ENCODE data around the gene NHLRC3.
A peak's percentile ranks its signal among the peaks of the same experiment; 100 is the strongest.

Gene NHLRC3

GRCh38 chr13:39035799-39036198, 2.5 kb upstream of the NHLRC3 start:
- Histone ChIP-seq H3K4me1 (ENCODE audit: control insufficient read depth in 1 of 2, insufficient read depth in 1 of 2, low read depth in 1 of 2, low read length in 1 of 2) (peaks cover 55 to 62% of the 10 kb centered on the region in 2 experiments), H3K9me3 (no peaks in the 10 kb centered on the region), H3K4me3 (ENCODE audit: low read depth in 1 of 2, low read length in 1 of 2) (peak overlapping the region in 1 of 2 experiments; percentile 80), H3K27me3 (no peaks in the 10 kb centered on the region), H3K36me3 (peaks cover 2% of the 10 kb centered on the region), H3K27ac (no peak overlapping the region)
- TF ChIP-seq CTCF (IDR thresholded peaks at IDR 0.05): no peak

DNA sequence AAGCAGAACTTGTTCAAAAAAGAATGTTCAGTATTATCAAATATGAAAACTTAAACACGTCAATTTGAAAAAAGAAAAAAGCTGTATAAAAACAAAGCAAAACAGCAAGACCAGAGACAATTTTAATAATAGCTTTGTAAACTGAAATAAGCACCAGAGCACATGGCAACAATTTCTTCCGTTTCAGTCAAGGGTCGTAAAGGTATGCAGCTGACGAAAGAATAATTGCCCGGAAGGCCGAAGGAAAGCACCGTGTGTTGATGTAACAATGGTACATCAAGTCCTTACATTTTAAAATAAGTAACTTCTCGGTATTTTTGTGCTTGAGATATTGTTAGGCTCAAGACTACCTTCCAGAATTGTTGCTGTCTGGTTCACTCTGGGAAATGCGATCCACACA, 2.0 kb upstream of the NHLRC3 start:
- Histone ChIP-seq H3K27me3 (no peaks in the 10 kb centered on the region), H3K9me3 (no peaks in the 10 kb centered on the region), H3K36me3 (no peaks in the 10 kb centered on the region), H3K27ac (peak overlapping the region; percentile 15), H3K4me3 (ENCODE audit: low read depth in 1 of 2, low read length in 1 of 2) (peak overlapping the region; percentile 80 to 92), H3K4me1 (ENCODE audit: control insufficient read depth in 1 of 2, insufficient read depth in 1 of 2, low read depth in 1 of 2, low read length in 1 of 2) (peaks cover 59 to 64% of the 10 kb centered on the region in 2 experiments)
- TF ChIP-seq CTCF (IDR thresholded peaks at IDR 0.05): no peak

- H3K9me3 ChIP-seq: no peaks in the 10 kb centered on the region
- TF ChIP-seq CTCF (IDR thresholded peaks at IDR 0.05): no peak
- H3K4me3 ChIP-seq (ENCODE audit: low read depth in 1 of 2, low read length in 1 of 2): peak overlapping the region; percentile 80 to 92
- no peaks in the 10 kb centered on the region for H3K27me3 ChIP-seq
- H3K36me3 ChIP-seq: no peaks in the 10 kb centered on the region
- H3K4me1 ChIP-seq (ENCODE audit: control insufficient read depth in 1 of 2, insufficient read depth in 1 of 2, low read depth in 1 of 2, low read length in 1 of 2): peaks cover 60 to 64% of the 10 kb centered on the region in 2 experiments
- peak overlapping the region; percentile 88 for H3K27ac ChIP-seq
Observed at GRCh38 chr13:39037410-39037879, 811 bp upstream of the NHLRC3 start.

DNA sequence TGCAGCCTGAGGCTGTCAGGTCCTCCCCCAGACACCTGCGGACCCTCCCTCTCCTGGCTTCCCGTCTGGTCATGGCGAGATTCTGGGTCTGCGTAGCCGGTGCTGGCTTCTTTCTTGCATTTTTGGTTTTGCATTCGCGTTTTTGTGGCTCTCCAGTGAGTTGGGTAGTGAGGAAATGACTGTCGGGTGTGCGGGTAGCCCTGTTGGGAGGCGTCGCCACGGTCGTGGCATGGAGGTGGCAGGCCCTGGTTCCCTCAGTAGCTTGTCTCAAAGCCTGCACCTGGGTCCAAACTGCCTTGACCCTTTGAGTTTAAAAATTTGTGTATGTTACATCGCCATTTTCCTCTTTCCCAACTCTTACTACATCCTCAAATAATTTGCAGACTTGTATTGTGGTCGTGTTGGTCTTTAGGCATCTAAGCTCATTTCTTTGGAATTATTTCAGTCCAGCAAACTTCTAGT, 344 bp downstream of the NHLRC3 start:
- no peak for TF ChIP-seq CTCF (IDR thresholded peaks at IDR 0.05)
- peak overlapping the region; percentile 80 to 92 for H3K4me3 ChIP-seq (ENCODE audit: low read depth in 1 of 2, low read length in 1 of 2)
- H3K27ac ChIP-seq: peak overlapping the region; percentile 88
- H3K36me3 ChIP-seq: no peaks in the 10 kb centered on the region
- no peaks in the 10 kb centered on the region for H3K9me3 ChIP-seq
- H3K4me1 ChIP-seq (ENCODE audit: control insufficient read depth in 1 of 2, insufficient read depth in 1 of 2, low read depth in 1 of 2, low read length in 1 of 2): peaks cover 60 to 64% of the 10 kb centered on the region in 2 experiments
- H3K27me3 ChIP-seq: no peaks in the 10 kb centered on the region

GRCh38 chr13:39039041-39039440, 785 bp downstream of the NHLRC3 start:
- Histone ChIP-seq H3K9me3 (no peaks in the 10 kb centered on the region), H3K27ac (peak overlapping the region; percentile 88), H3K36me3 (no peaks in the 10 kb centered on the region), H3K4me1 (ENCODE audit: control insufficient read depth in 1 of 2, insufficient read depth in 1 of 2, low read depth in 1 of 2, low read length in 1 of 2) (peaks cover 60 to 64% of the 10 kb centered on the region in 2 experiments), H3K4me3 (ENCODE audit: low read depth in 1 of 2, low read length in 1 of 2) (peak overlapping the region; percentile 80 to 92), H3K27me3 (no peaks in the 10 kb centered on the region)
- no peak for TF ChIP-seq CTCF (IDR thresholded peaks at IDR 0.05)
